HG03066 (cell line): ENCODE data around the gene NBR1.
A peak's percentile ranks its signal among the peaks of the same experiment; 100 is the strongest.
"Not testable (repeated sequence)": the region's sequence is repeated elsewhere in the genome, so short reads cannot be mapped to it uniquely, and the experiment has no call there.

Source experiments
- ATAC-seq: cut with Tn5 transposase; IDR thresholded peaks from one replicate; pipeline ENCODE4 v1.9.1; 2021; ENCODE audit warnings: low read depth; ENCODE audit not compliant: unreplicated experiment

The NBR1 gene

DNA sequence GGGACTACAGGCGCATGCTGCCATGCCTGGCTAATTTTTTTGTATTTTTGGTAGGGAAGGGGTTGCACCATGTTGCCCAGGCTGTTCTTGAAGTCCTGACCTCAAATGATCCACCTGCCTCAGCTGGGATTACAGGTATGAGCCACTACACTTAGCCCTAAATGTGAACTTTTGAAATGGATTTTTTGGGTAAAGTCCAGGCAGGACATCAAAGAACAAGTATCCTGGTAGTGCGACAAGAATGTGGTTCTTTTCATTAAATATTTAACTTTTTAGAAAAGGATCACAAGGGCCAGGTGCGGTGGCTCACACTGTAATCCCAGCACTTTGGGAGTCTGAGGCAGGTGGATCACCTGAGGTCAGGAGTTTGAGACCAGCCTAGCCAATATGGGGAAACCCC, 15.3 kb upstream of the NBR1 start:
- ATAC-seq, result no peak

- ATAC-seq, result not testable (repeated sequence)
These were observed 11.8 kb upstream of the NBR1 start for GRCh38 chr17:43159232-43159631.

GRCh38 chr17:43159957-43160356, 11.1 kb upstream of the NBR1 start:
- not testable (repeated sequence) for ATAC-seq

- not testable (repeated sequence) for ATAC-seq
These were observed 5.0 kb upstream of the NBR1 start for GRCh38 chr17:43165971-43166370.

GRCh38 chr17:43169561-43170139, 1.4 kb upstream of the NBR1 start:
- ATAC-seq, result peak; percentile 14

DNA sequence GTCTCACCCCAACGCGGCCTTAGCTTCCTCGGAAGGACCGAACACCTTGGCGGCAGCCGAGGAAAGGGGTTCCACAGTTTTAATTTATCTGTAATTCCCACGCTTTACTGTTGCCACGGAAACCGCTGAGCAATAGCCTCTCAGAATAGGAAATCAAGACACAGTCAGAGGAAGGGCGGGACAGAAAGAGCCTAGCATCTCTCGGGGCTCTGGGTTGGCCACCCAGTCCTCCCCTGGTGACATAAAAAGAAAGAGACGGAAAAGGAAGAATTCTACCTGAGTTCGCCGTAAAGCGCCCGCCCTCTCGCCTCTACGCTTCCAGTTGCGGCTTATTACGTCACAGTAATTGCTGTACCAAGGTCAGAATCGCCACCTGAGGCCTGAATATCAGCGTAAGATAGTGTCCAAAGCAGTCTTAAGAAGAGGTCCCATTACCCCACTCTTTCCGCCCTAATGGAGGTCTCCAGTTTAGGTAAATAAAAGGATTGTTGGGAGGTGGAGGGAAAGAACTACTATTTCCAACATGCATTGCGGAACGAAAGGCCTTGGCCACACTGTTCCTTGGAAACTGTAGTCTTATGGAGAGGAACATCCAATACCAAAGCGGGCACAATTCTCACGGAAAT, 761 bp upstream of the NBR1 start:
- peak; percentile 69 for ATAC-seq

DNA sequence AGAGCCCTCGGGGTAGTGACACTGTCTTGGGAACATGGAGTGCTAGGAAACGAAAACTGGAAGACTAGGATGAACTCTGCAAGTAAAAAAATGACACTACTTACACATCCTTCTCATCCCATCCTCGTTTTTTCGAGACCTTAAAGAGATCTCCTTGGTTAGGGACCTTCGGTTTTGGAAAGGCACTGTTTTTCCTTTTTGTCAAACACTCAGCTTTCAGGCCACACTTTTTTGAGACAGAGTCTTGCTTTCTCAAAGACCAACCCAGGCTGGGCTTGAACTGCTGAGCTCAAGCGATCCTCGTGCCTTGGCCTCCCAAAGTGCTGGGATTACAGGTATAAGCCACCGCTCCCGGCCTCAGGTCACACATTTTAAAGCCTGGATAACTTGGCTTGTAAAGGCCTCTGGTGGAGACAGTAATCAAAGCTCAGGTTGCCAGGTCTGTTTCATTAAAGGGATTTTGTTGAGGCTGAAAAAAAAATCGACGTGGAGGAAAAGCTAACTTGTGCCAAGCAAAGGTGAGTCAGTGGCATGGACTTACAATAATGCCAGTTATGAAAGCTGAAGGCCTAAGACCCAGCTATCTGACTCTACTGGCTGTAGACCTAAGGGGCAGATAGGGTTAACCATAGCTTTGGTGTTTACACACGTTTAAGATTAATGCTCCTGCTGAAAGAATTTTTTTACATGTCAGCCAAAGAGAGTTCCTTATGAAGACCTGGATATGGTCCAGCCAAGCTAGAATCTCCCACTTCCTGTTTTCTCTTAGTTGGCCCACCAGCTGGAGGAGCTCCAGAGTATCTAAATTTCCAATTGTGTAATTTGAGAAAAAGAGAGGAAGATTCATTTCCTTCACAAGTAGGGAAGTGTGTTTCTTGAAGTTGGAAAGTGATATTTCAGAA, 823 bp downstream of the NBR1 start:
- no peak for ATAC-seq

GRCh38 chr17:43175213-43176118, 4.5 kb downstream of the NBR1 start:
- no peak for ATAC-seq

DNA sequence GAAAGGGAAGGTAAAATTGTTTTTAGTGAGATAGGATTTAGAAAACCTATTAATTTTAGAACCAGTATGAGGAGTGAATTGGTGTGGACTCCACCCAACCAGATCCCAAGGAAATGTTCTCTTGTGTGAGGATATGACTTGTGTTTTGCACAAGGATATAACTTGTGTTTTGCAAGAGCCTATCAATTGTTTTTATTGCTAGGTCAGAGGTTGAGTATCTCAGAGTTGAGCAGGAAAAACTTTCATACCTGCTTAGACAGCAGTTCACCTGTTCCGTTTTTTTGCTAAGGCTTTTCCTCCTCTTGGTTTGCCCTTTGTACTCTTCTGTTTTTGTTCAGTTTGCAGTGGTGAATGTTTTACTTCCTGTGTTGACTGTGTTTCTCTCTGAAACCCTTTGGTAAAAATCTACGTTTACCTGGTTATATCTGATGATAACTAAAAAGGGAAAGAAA, 5.1 kb downstream of the NBR1 start:
- ATAC-seq, result no peak

DNA sequence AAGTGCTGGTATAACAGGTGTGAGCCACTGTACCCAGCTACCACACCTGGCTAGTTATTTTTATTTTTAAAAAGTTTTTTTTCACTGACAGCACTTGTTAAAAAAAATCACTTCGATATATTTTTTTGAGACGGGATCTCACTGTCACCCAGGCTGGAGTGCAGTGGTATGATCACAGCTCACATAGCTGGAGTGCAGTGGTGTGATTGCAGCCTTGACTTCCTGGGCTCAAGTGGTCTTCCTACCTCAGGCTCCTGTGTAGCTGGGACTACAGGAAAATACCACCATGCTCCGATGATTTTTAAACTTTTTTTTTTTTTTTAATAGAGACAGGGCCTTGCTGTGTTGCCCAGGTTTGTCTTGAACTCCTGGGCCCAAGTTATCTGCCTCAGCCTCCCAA, 12.9 kb downstream of the NBR1 start:
- ATAC-seq, result no peak

- not testable (repeated sequence) for ATAC-seq
These were observed 15.6 kb downstream of the NBR1 start for GRCh38 chr17:43186656-43187055.

- no peak for ATAC-seq
These were observed 22.2 kb downstream of the NBR1 start for GRCh38 chr17:43193251-43193650.

DNA sequence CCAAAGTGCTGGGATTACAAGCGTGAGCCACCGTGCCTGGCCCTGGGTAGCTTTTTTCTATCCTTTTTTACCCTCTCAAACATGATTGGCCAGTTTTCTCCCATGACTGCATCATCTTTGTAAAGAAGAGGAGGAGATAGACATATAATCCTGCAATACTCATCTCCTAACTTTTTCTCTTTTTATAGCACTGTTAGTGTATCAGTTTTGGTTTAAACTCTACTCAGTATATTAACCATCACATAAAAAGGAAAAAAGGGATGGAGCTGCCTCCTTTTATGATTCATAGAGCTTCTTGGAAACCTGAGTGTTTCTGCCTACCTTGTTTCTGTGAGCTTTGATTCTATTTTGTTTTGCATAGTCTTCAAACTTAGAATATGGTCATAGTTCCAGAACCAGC, 28.6 kb downstream of the NBR1 start:
- ATAC-seq, result no peak

- no peak for ATAC-seq
These were observed 29.1 kb downstream of the NBR1 start for GRCh38 chr17:43200127-43200526.

DNA sequence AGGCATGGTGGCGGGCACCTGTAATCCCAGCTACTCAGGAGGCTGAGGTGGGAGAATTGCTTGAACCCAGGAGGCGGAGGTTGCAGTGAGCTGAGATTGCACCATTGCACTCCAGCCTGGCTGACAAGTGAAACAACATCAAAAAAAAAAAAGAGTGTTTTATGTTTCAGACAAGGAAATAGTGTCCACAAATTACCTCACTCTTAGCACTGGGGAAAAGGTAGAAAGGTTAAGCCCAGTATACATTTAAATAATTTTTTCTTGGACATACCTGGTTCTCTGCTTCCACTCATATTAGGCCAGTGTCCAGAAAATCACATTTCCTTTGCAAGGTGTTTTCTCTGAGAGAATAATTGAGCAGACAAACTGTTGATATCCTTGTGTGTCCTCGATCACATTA, 32.0 kb downstream of the NBR1 start:
- not testable (repeated sequence) for ATAC-seq

GRCh38 chr17:43210576-43210975, 39.6 kb downstream of the NBR1 start:
- no peak for ATAC-seq

- no peak for ATAC-seq
These were observed 40.1 kb downstream of the NBR1 start for GRCh38 chr17:43211123-43211479.

- peak; percentile 61 for ATAC-seq
These were observed 40.7 kb downstream of the NBR1 start, which contains the start of gene TMEM106A for GRCh38 chr17:43211480-43212402. Gene TMEM106A (plus strand): TSS chr17:43211875. CDS start chr17:43213042, 1,167 bp downstream.
